IPS DF 19.7 (cell line): ENCODE results near the gene SUV39H2.
"Not testable (repeated sequence)": the region's sequence is repeated elsewhere in the genome, so short reads cannot be mapped to it uniquely, and the experiment has no call there.

Experiments
- DNase-seq: peaks from one replicate; pipeline ENCODE4 v3.0.0-alpha.2; 2013; ENCODE audit warnings: low read depth, low spot score

Gene SUV39H2

GRCh38 chr10:14936584-14936983 is 57.9 kb downstream of the SUV39H2 start:
- no peak for DNase-seq

GRCh38 chr10:14938971-14939370 is 60.3 kb downstream of the SUV39H2 start:
- not testable (repeated sequence) for DNase-seq

DNA sequence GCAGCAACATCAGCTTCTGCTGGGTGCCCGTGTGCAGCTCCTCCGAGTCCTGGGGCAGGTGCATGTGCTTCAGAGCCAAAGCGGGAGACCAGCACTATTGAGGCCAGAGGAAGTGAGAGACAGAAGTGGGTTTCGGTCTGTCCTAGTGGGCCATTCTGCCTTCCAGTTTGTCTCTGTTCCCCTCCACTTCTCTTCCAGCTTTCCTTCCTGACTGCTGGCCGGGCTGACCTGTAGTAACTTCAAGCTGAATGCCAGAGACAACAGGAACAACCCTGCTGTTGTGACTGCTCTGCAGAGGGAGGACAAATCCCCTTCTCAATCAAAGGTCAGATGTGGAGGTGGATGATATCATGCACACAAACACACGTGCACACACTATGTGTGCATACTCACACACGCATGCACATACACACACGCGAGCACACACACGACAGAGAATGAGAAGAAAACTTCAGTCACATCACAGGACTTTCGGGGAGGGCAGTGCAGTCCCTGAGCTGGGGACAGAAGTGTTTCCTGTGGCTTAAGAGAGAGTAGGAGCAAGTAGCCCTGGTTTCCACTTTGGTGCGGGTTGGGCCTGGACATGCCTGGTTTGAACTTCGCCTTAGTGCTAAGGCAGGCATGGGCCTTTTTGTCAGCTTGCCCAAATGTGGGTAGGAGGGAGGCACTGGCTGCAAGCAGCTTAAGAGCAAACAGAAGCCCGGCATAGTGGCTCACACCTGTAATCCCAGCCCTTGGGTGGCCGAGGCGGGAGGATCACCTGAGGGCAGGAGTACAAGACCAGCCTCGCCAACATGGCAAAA is 63.7 kb downstream of the SUV39H2 start:
- not testable (repeated sequence) for DNase-seq

- not testable (repeated sequence) for DNase-seq
Measured at GRCh38 chr10:14942950-14943338, 64.3 kb downstream of the SUV39H2 start.

- no peak for DNase-seq
Measured at GRCh38 chr10:14945108-14945507, 66.4 kb downstream of the SUV39H2 start.

DNA sequence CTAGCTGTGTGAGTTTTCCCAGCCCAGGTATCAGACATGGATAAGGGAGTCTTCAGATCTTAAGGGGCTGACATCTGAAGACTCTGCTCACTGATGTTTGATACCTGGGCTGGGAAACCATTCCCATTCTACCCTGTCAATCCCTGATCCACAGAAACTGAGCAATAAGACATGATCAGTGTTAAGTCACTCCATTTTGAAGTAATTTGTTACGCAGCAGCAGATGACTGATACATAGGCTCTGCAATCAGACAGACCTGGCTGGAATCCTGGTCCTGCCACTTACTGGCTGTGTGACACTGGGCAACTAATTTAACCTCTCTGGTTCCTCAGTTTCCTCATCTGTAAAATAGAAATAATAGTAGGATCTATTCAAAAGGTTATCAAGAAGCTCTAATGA is 68.6 kb downstream of the SUV39H2 start:
- DNase-seq: no peak

- no peak for DNase-seq
Measured at GRCh38 chr10:14949291-14949690, 70.6 kb downstream of the SUV39H2 start.

- no peak for DNase-seq
Measured at GRCh38 chr10:14952851-14953423, 74.3 kb downstream of the SUV39H2 start.

DNA sequence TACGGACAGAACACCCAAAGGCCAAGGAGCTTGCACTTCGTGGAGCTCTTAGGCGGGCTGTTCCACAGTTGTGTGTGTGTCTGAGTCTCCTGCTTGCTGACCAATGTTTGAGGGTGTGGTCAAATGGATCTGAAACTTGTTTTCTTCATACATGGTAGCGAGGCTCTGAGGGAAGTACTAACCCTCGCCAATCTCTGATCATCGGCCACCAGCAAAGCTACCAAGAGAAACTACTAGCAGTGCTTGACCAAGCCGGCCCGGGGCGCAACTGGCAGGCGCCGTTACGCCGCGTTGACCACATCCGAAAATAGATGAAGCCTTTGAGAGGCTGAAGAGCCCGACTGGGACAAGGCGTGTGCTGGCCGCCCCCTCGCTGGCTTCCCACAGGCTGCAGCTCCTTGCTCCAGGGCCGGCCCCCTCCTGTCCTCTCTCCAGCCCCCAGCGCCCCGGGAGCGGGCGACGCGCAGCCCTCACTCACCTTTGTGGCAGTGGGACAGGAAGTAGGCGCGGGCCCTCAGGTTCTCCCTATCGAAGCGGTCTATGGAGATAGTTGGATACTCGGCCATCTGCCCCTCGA is 74.8 kb downstream of the SUV39H2 start:
- DNase-seq: no peak
